Fibroblast of lung (primary cell): Measurements from ENCODE around the gene OVCA2. TPM values are rescaled to one million over a fixed set of nuclear protein-coding genes. Genes with fewer than 3 reads are reported as not detected.
"Not testable (repeated sequence)": the region's sequence is repeated elsewhere in the genome, so short reads cannot be mapped to it uniquely, and the experiment has no call there.

ENCODE experiments used
- DNase-seq, 2 donors: peaks; one replicate each; pipeline versions ENCODE4 v3.0.0 to v3.0.0-alpha.2; 2010; ENCODE audit warnings: low read depth in 2 of 2
- H2AFZ ChIP-seq: 2 replicates; pipeline ENCODE4 v1.5.1; 2012; ENCODE audit warnings: low read length, control low read depth, inconsistent platforms
- H3K27ac ChIP-seq: 2 replicates; pipeline ENCODE4 v1.5.1; 2011; ENCODE audit warnings: low read length, control low read depth; ENCODE audit not compliant: insufficient read depth
- H3K27me3 ChIP-seq: 2 replicates; pipeline ENCODE4 v1.5.1; 2011; ENCODE audit warnings: mild to moderate bottlenecking, low read length; ENCODE audit not compliant: control insufficient read depth, insufficient read depth
- H3K36me3 ChIP-seq: 2 replicates; pipeline ENCODE4 v1.5.1; 2011; ENCODE audit warnings: low read length; ENCODE audit not compliant: control insufficient read depth, insufficient read depth
- H3K4me1 ChIP-seq: 2 replicates; pipeline ENCODE4 v1.5.1; 2011; ENCODE audit warnings: low read length; ENCODE audit not compliant: control insufficient read depth, insufficient read depth; ENCODE audit errors: extremely low read depth
- H3K4me2 ChIP-seq: 2 replicates; pipeline ENCODE4 v1.5.1; 2011; ENCODE audit warnings: low read length, control low read depth; ENCODE audit not compliant: insufficient read depth; ENCODE audit errors: extremely low read depth
- H3K4me3 ChIP-seq, 4 experiments: fragments of 200-600 bp in 1 of 4; sonication (generic) in 1 of 4; replicated peaks in 1 of 4; 2 replicates each; pipeline ENCODE4 v1.5.1; 2011 to 2016; ENCODE audit warnings: low read length in 4 of 4, low read depth in 3 of 4, mild to moderate bottlenecking in 3 of 4, control low read depth in 2 of 4, inconsistent platforms in 1 of 4, mixed read lengths in 1 of 4; ENCODE audit not compliant: insufficient read depth in 1 of 4; ENCODE audit errors: control extremely low read depth in 1 of 4
- H3K79me2 ChIP-seq: 2 replicates; pipeline ENCODE4 v1.5.1; 2012; ENCODE audit warnings: mild to moderate bottlenecking, low read length, inconsistent platforms; ENCODE audit not compliant: control insufficient read depth, insufficient read depth
- H3K9ac ChIP-seq: 2 replicates; pipeline ENCODE4 v1.5.1; 2011; ENCODE audit warnings: mild to moderate bottlenecking, low read length, control low read depth; ENCODE audit not compliant: insufficient read depth
- H3K9me3 ChIP-seq: 2 replicates; pipeline ENCODE4 v1.5.1; 2012; ENCODE audit warnings: low read depth, low read length; ENCODE audit not compliant: control insufficient read depth, insufficient read depth
- H4K20me1 ChIP-seq: 2 replicates; pipeline ENCODE4 v1.5.1; 2011; ENCODE audit warnings: low read length; ENCODE audit not compliant: control insufficient read depth, insufficient read depth; ENCODE audit errors: extremely low read depth
- CTCF ChIP-seq, 2 donors: IDR thresholded peaks in 1 of 2; conservative IDR thresholded peaks in 1 of 2; 1 replicate in 1 of 2; 2 replicates in 1 of 2; pipeline ENCODE4 v1.5.1; 2011 to 2012; ENCODE audit warnings: low read length in 2 of 2, control low read depth in 1 of 2, inconsistent platforms in 1 of 2, low read depth in 1 of 2, mild to moderate bottlenecking in 1 of 2
- EZH2 ChIP-seq: IDR thresholded peaks from 2 replicates; pipeline ENCODE4 v1.5.1; 2012; ENCODE audit warnings: low read length, control low read depth, mild to moderate bottlenecking; ENCODE audit errors: missing control alignments
- polyA plus RNA-seq, 2 donors: library from polyadenylated mRNA; depleted of rRNA in 1 of 2; stranded (reverse) in 1 of 2; unstranded in 1 of 2; fragments of >200 nt; gene quantifications; 2 replicates each; pipeline ENCODE4 v1.2.1, GENCODE V29; 2011 to 2012; ENCODE audit warnings: missing spikeins in 1 of 2
- total RNA-seq: library from RNA; depleted of rRNA; stranded (reverse); fragments of >200 nt; gene quantifications from 2 replicates; pipeline ENCODE4 v1.2.1, GENCODE V29; 2014

The OVCA2 gene
- total and polyA plus RNA-seq, 2 donors (not counting 1 experiment from before 2014, with no cell fraction given), result 27.9 to 40.6 TPM

GRCh38 chr17:2012499-2012898 lies 29.3 kb upstream of the OVCA2 start:
- DNase-seq, result no peak
- no peak overlapping the region for H3K9ac ChIP-seq
- H3K4me3 ChIP-seq, result no peak overlapping the region
- no peaks in the 10 kb centered on the region for H4K20me1 ChIP-seq
- no peak overlapping the region for H2AFZ ChIP-seq
- H3K27ac ChIP-seq, result no peak overlapping the region
- no peaks in the 10 kb centered on the region for H3K79me2 ChIP-seq
- H3K4me1 ChIP-seq, result peaks cover 5% of the 10 kb centered on the region
- H3K4me2 ChIP-seq, result no peak overlapping the region
- no peaks in the 10 kb centered on the region for H3K36me3 ChIP-seq
- peaks cover 5% of the 10 kb centered on the region for H3K27me3 ChIP-seq
- no peak for TF ChIP-seq CTCF (conservative IDR thresholded peaks at IDR 0.05 in 1 of 2, IDR thresholded peaks at IDR 0.05 in 1 of 2; ENCODE audit: low read depth in 1 of 2, low read length in 2 of 2)
- no peak for TF ChIP-seq EZH2
- no peaks in the 10 kb centered on the region for H3K9me3 ChIP-seq

- not testable (repeated sequence) for H3K4me2 ChIP-seq, H3K4me1 ChIP-seq, H3K36me3 ChIP-seq, H3K9ac ChIP-seq, H2AFZ ChIP-seq, DNase-seq, H4K20me1 ChIP-seq, H3K27ac ChIP-seq, H3K79me2 ChIP-seq, H3K4me3 ChIP-seq, H3K9me3 ChIP-seq
- H3K27me3 ChIP-seq, result peaks cover 11% of the 10 kb centered on the region
Measured at GRCh38 chr17:2013220-2013993, 28.4 kb upstream of the OVCA2 start.

GRCh38 chr17:2013994-2014317 lies 27.9 kb upstream of the OVCA2 start:
- TF ChIP-seq EZH2 (no peak), CTCF (conservative IDR thresholded peaks at IDR 0.05 in 1 of 2, IDR thresholded peaks at IDR 0.05 in 1 of 2; ENCODE audit: low read depth in 1 of 2, low read length in 2 of 2) (no peak)
- H4K20me1 ChIP-seq, result no peaks in the 10 kb centered on the region

More at GRCh38 chr17:2013994-2014317, 27.9 kb upstream of the OVCA2 start:
- no peaks in the 10 kb centered on the region for H3K36me3 ChIP-seq
- H3K9ac ChIP-seq, result no peak overlapping the region
- H3K27ac ChIP-seq, result no peak overlapping the region
- no peak overlapping the region for H3K4me3 ChIP-seq
- no peak overlapping the region for H2AFZ ChIP-seq
- H3K79me2 ChIP-seq, result no peaks in the 10 kb centered on the region
- no peaks in the 10 kb centered on the region for H3K9me3 ChIP-seq
- H3K4me2 ChIP-seq, result no peak overlapping the region
- DNase-seq, result no peak
- H3K4me1 ChIP-seq, result peaks cover 5% of the 10 kb centered on the region
- H3K27me3 ChIP-seq, result peaks cover 16% of the 10 kb centered on the region
